Adrenal gland (tissue), 5 donors: ENCODE measurements around the gene SERPINE2.

ENCODE experiments used
- POLR2A ChIP-seq, 2 donors: fragments of 450-650 bp; IDR thresholded peaks; one replicate each; pipeline ENCODE4 v1.6.1; 2017; ENCODE audit warnings: antibody characterized with exemption in 2 of 2, mild to moderate bottlenecking in 2 of 2, moderate library complexity in 1 of 2
- TF ChIP-seq, protein P1 (sequence below), 6 experiments: fragments of 450-650 bp in 4 of 6; fragments of 200-600 bp in 2 of 6; sonication (generic) in 1 of 6; IDR thresholded peaks; 1 replicate in 5 of 6; 2 replicates in 1 of 6; pipeline versions ENCODE4 v1.5.1 to v1.8.0; 2016 to 2021; ENCODE audit warnings: antibody characterized with exemption in 6 of 6, mild to moderate bottlenecking in 2 of 6, moderate library complexity in 1 of 6
- donor health status: DM: no; HTN: no; CAD: no.

DNA sequence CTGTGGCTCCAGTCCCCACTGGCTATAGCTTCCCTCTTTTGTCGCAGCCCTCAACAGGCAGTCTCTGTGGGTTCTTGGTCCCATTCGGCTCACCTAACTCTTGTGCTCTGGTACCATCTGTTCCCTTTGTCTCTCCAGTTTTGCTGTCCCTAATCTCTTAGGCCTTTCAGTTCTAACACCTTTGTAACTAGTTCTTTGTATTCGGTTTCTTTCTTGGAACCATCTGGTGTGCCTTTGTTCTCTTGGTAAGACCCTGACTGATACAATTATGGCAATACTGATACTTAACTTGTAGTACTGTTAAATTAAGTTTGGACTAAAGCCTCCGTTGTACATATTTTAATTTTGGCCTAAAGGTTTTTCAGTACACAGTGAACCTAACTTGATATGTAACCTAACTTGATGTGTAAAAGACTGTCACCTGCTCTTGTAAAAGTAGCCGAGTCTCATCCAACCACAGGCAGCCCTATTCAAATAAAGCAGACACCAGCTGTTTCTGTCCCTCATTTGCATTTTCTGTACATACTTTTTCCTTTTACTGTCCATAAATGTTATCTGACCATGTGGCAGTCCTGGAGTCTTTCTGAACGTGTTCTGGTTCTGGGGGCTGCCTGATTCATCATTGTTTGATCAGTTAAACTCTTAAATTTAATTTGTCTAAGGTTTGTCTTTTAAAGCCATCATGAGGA lies 86.7 kb downstream of the SERPINE2 start:
- TF ChIP-seq, protein P1, sequence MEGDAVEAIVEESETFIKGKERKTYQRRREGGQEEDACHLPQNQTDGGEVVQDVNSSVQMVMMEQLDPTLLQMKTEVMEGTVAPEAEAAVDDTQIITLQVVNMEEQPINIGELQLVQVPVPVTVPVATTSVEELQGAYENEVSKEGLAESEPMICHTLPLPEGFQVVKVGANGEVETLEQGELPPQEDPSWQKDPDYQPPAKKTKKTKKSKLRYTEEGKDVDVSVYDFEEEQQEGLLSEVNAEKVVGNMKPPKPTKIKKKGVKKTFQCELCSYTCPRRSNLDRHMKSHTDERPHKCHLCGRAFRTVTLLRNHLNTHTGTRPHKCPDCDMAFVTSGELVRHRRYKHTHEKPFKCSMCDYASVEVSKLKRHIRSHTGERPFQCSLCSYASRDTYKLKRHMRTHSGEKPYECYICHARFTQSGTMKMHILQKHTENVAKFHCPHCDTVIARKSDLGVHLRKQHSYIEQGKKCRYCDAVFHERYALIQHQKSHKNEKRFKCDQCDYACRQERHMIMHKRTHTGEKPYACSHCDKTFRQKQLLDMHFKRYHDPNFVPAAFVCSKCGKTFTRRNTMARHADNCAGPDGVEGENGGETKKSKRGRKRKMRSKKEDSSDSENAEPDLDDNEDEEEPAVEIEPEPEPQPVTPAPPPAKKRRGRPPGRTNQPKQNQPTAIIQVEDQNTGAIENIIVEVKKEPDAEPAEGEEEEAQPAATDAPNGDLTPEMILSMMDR (IDR thresholded peaks at IDR 0.05): no peak
- TF ChIP-seq POLR2A (IDR thresholded peaks at IDR 0.05): no peak
